ENCODE measurements around the gene SCN1B. TPM values are rescaled to one million over a fixed set of nuclear protein-coding genes. Genes with fewer than 3 reads are reported as not detected.
"Not testable (repeated sequence)": the region's sequence is repeated elsewhere in the genome, so short reads cannot be mapped to it uniquely, and the experiment has no call there.

Gene SCN1B
- total RNA-seq, 1 donor from 2014 or later = 1.3 TPM

DNA sequence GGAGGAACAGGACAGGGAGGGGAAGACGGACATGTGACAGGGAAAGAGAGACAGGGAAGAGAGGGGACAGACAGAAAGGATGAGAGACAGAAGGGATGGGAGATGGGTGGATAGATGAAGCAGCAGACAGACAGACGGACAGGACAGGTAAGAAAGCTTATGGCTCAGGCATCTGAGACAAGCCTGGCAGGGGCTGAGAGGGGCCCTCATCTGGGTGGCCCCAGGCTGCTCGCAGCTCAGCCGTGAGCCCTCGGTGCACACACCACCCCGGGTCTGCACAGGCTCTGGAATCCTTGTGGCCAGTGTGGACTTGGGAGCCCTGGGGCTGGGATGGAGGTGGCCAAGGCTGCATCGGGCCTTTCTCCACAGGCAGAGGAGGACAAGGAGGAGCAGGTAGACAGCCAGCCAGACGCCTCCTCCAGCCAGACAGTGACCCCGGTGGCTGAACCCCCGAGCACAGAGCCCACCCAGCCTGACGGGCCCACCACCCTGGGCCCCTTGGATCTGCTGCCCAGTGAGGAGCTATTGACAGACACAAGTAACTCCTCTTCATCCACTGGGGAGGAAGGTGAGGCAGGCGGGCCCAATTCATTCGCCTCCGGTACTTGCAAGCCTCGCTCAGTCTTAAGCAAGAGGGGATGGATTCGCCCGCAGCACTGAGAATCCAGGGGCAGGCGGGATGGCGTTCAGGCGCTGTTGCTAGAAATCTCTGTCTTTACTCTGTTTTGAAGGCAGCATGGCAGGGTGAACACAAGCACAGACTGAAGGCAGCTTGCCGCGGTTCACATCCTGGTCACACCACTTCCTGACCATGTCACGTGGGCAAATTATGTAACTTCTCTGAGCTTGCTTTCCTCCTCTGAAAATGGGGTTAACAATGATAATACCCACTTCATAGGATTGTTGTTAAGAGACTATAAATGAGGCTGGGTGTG, 16.2 kb upstream of the SCN1B start:
- TF ChIP-seq, protein P1, sequence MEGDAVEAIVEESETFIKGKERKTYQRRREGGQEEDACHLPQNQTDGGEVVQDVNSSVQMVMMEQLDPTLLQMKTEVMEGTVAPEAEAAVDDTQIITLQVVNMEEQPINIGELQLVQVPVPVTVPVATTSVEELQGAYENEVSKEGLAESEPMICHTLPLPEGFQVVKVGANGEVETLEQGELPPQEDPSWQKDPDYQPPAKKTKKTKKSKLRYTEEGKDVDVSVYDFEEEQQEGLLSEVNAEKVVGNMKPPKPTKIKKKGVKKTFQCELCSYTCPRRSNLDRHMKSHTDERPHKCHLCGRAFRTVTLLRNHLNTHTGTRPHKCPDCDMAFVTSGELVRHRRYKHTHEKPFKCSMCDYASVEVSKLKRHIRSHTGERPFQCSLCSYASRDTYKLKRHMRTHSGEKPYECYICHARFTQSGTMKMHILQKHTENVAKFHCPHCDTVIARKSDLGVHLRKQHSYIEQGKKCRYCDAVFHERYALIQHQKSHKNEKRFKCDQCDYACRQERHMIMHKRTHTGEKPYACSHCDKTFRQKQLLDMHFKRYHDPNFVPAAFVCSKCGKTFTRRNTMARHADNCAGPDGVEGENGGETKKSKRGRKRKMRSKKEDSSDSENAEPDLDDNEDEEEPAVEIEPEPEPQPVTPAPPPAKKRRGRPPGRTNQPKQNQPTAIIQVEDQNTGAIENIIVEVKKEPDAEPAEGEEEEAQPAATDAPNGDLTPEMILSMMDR (conservative IDR thresholded peaks at IDR 0.05; ENCODE audit: low read depth, low read length) = no peak
- no peak overlapping the region for H3K4me3 ChIP-seq (ENCODE audit: low read depth, low read length)
- DNase-seq (ENCODE audit: low read depth) = no peak

DNA sequence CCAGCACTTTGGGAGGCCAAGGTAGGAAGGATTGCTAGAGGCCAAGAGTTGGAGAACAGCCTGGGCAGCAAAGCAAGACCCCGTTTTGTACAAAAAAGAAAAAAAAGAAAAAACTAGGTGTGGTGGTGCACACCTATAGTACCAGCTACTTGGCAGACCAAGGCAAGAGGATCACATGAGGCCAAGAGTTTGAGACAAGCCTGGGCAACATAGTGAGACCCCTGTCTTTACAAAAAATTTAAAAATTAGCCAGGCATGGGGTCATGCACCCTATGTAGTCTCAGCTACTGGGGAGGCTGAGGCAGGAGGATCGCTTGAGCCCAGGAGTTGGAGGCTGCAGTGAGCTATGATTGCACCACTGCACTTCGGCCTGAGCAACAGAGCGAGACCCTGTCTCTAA, 15.5 kb upstream of the SCN1B start:
- H3K4me3 ChIP-seq (ENCODE audit: low read depth, low read length); DNase-seq (ENCODE audit: low read depth): not testable (repeated sequence)

DNA sequence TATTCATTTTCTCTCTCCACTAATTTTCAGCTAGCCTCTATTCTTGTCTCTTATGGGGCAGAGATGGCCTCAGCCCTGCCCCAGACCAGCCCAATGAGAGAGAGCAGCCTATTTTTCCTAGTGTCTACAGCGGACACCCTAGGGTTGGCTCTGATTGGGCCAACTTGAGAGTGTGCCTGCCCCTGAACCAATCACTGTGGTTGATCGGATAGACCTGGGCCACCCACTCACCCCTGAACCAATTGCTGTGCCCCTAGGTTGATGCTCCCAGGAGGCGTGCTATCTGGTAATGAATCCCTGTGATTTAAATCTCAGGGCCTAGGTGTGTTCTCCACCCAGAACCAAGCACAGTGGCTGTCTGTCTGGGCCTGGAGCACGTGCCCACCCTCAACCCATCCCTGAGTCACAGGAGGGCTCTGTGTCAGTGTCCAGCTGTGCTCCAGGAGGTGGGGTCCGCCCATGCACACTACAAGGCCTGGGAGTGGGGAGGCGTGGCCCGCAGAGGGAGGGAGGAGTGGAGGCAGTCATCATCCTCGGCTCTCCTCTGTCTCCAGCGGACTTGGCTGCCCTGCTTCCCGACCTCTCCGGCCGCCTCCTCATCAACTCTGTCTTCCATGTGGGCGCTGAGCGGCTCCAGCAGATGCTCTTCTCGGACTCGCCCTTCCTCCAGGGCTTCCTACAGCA, 14.9 kb upstream of the SCN1B start:
- no peak for DNase-seq (ENCODE audit: low read depth)

DNA sequence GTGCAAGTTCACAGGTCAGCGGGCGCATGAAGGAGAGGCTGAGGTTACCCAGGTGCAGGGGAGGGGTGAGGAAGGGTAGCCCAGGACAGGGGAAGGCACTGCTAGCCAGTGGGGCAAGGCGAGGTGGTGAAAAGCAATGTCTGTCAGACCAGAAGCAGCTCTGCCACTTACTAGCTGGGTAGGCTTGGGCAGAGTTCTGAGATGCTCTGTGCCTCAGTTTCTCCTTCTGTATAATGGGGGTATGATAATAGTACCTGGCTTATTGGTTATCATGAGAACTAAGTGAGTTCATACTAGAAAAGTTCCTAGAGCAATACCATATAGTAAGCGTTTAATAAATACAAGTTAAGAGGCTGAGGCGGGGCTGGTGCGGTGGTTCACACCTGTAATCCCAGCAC, 14.3 kb upstream of the SCN1B start:
- no peak overlapping the region for H3K4me3 ChIP-seq (ENCODE audit: low read depth, low read length)
- TF ChIP-seq, protein P1 (conservative IDR thresholded peaks at IDR 0.05; ENCODE audit: low read depth, low read length) = no peak
- no peak for DNase-seq (ENCODE audit: low read depth)

More for the DNA sequence above, 14.9 kb upstream of the SCN1B start:
- TF ChIP-seq, protein P1 (conservative IDR thresholded peaks at IDR 0.05; ENCODE audit: low read depth, low read length) = no peak
- H3K4me3 ChIP-seq (ENCODE audit: low read depth, low read length) = no peak overlapping the region

DNA sequence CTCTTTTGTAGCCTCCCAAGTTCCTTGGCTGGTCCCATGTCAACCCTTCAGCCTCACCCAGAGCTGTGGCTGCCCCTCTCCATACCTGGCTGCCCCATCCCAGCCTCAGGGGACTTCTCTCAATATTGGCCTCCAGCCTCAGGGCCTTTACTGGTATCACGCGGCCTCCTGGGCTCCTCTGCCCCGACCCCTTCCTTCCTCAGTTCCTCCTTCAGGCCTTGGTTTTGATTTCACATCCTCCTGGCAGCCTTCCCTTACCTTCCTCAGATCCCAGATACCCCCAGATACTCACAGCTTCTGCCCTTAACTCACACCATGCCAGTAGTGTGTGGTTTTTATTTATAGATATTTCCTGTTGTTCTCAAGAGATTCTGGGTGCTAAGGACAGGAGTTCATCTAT, 12.8 kb upstream of the SCN1B start:
- TF ChIP-seq, protein P1 (conservative IDR thresholded peaks at IDR 0.05; ENCODE audit: low read depth, low read length) = no peak
- H3K4me3 ChIP-seq (ENCODE audit: low read depth, low read length) = no peak overlapping the region
- no peak for DNase-seq (ENCODE audit: low read depth)

DNA sequence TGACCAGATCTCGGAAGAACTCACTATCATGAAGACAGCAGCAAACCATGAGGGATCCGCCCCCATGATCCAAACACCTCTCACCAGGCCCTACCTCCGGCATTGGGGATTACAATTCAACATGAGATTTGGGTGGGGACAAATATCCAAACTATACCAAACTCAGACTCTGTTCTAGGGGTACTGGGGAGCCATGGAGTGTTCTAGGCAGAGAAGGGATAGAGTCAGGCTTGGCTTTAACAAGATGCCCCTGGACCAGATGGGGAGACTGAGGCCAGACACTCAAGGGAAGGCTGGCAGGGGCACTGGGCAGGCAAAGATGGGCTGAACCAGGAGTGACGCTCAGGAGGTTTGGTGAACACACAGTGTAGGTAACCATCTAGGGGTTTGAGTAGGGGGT, 11.9 kb upstream of the SCN1B start:
- H3K4me3 ChIP-seq (ENCODE audit: low read depth, low read length) = no peak overlapping the region
- TF ChIP-seq, protein P1 (conservative IDR thresholded peaks at IDR 0.05; ENCODE audit: low read depth, low read length) = no peak
- DNase-seq (ENCODE audit: low read depth) = no peak

DNA sequence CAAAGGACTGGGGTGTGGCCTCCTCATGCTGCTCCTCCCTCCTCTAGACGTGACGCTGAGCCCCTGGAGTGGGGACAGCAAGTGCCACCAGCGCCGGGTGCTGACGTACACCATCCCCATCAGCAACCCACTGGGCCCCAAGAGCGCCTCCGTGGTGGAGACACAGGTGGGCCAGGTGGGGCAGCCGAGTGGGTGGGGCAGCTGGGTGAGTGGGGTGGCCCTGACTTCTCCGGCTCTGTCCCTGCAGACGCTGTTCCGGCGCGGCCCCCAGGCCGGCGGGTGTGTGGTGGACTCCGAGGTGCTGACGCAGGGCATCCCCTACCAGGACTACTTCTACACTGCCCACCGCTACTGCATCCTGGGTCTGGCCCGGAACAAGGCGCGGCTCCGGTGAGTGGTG, 11.1 kb upstream of the SCN1B start:
- TF ChIP-seq, protein P1 (conservative IDR thresholded peaks at IDR 0.05; ENCODE audit: low read depth, low read length) = no peak
- H3K4me3 ChIP-seq (ENCODE audit: low read depth, low read length) = no peak overlapping the region
- DNase-seq (ENCODE audit: low read depth) = no peak

Data from epithelial cell of proximal tubule (primary cell).